SK-N-SH treated with all-trans-retinoic acid at 6 μM for 48 hours (cell line): ENCODE measurements around the gene BHMT2.

ENCODE experiments used
- ARNTL ChIP-seq: fragments of 450-650 bp; formaldehyde crosslinking; IDR thresholded peaks from 2 replicates; pipeline ENCODE4 v1.5.0; 2020; ENCODE audit warnings: low read depth, mild to moderate bottlenecking, moderate library complexity, borderline replicate concordance
- BACH2 ChIP-seq: fragments of 250-450 bp; sonication (Bioruptor Pico); IDR thresholded peaks from 2 replicates; pipeline ENCODE4 v1.9.0; 2021; ENCODE audit warnings: mild to moderate bottlenecking, borderline replicate concordance
- CSDC2 ChIP-seq: fragments of 250-450 bp; sonication (Bioruptor Pico); IDR thresholded peaks from 2 replicates; pipeline ENCODE4 v1.5.0; 2020; ENCODE audit warnings: mild to moderate bottlenecking, moderate library complexity
- ESRRG ChIP-seq: fragments of 250-450 bp; sonication (Bioruptor Pico); IDR thresholded peaks from 2 replicates; pipeline ENCODE4 v1.6.1; 2021; ENCODE audit warnings: mild to moderate bottlenecking
- ISL1 ChIP-seq: fragments of 250-450 bp; sonication (Bioruptor Pico); IDR thresholded peaks from 2 replicates; pipeline ENCODE4 v2.1.2; 2022; ENCODE audit warnings: mild to moderate bottlenecking, moderate library complexity
- RARB ChIP-seq: fragments of 250-450 bp; sonication (Bioruptor Pico); IDR thresholded peaks from 2 replicates; pipeline ENCODE4 v1.8.0; 2021; ENCODE audit warnings: mild to moderate bottlenecking, moderate library complexity
- TOX ChIP-seq: fragments of 250-450 bp; sonication (Bioruptor Pico); IDR thresholded peaks from 2 replicates; pipeline ENCODE4 v1.8.0; 2021; ENCODE audit warnings: mild to moderate bottlenecking, moderate library complexity, borderline replicate concordance
- ZC3H10 ChIP-seq: fragments of 250-450 bp; sonication (Bioruptor Pico); IDR thresholded peaks from 2 replicates; pipeline ENCODE4 v1.5.1; 2021; ENCODE audit warnings: mild to moderate bottlenecking, moderate library complexity
- ZFP3 ChIP-seq: fragments of 250-450 bp; sonication (Bioruptor Pico); IDR thresholded peaks from 2 replicates; pipeline ENCODE4 v1.5.0; 2020; ENCODE audit warnings: mild to moderate bottlenecking, moderate library complexity
- ZNF70 ChIP-seq: fragments of 450-650 bp; formaldehyde crosslinking; IDR thresholded peaks from 2 replicates; pipeline ENCODE4 v1.5.0; 2020; ENCODE audit warnings: mild to moderate bottlenecking, moderate library complexity
- TF ChIP-seq, protein P1 (sequence below): fragments of 250-450 bp; sonication (Bioruptor Pico); IDR thresholded peaks from 2 replicates; pipeline ENCODE4 v1.5.1; 2020; ENCODE audit warnings: low read depth, mild to moderate bottlenecking, moderate library complexity
- TF ChIP-seq, protein P2 (sequence below): fragments of 250-450 bp; sonication (Bioruptor Pico); IDR thresholded peaks from 2 replicates; pipeline ENCODE4 v1.8.0; 2021; ENCODE audit warnings: low read depth, mild to moderate bottlenecking, moderate library complexity, borderline replicate concordance

DNA sequence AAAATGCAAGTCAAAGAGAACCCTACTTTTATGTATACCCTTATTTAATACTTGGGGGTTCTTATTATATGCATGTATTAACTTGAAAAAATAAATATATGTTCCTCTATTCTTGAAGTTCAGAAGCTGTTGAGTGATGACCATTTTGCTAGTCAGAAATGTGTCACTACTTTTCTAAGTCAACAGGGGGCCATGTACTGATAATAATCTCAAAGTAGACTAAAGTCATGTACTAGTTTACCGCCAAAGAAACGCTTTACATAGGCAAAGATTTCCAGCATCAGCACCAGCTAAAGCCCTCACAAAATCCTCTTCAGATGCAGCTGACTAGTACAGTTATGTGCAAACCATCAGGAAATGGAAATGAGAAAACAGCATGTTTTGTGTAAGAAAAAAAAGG is 36.3 kb downstream of the BHMT2 start:
- TF ChIP-seq ISL1 (CRISPR knock-in tag) (no peak), ESRRG (no peak), ZNF70 (no peak), TOX (CRISPR knock-in tag) (no peak), ZC3H10 (CRISPR knock-in tag) (no peak), BACH2 (CRISPR knock-in tag) (no peak), CSDC2 (no peak), ZFP3 (CRISPR knock-in tag) (no peak), ARNTL (no peak), RARB (CRISPR knock-in tag) (no peak)
- TF ChIP-seq, protein P1, sequence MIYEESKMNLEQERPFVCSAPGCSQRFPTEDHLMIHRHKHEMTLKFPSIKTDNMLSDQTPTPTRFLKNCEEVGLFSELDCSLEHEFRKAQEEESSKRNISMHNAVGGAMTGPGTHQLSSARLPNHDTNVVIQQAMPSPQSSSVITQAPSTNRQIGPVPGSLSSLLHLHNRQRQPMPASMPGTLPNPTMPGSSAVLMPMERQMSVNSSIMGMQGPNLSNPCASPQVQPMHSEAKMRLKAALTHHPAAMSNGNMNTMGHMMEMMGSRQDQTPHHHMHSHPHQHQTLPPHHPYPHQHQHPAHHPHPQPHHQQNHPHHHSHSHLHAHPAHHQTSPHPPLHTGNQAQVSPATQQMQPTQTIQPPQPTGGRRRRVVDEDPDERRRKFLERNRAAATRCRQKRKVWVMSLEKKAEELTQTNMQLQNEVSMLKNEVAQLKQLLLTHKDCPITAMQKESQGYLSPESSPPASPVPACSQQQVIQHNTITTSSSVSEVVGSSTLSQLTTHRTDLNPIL, result no peak
- TF ChIP-seq, protein P2, sequence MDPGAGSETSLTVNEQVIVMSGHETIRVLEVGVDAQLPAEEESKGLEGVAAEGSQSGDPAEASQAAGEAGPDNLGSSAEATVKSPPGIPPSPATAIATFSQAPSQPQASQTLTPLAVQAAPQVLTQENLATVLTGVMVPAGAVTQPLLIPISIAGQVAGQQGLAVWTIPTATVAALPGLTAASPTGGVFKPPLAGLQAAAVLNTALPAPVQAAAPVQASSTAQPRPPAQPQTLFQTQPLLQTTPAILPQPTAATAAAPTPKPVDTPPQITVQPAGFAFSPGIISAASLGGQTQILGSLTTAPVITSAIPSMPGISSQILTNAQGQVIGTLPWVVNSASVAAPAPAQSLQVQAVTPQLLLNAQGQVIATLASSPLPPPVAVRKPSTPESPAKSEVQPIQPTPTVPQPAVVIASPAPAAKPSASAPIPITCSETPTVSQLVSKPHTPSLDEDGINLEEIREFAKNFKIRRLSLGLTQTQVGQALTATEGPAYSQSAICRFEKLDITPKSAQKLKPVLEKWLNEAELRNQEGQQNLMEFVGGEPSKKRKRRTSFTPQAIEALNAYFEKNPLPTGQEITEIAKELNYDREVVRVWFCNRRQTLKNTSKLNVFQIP (CRISPR knock-in tag), result no peak
